NT2/D1 (cell line): Measurements from ENCODE around the gene NLGN1.

Experiments
- SUZ12 ChIP-seq: IDR thresholded peaks from 2 replicates; pipeline ENCODE4 v1.6.1; 2011; ENCODE audit not compliant: insufficient read length, insufficient read depth; ENCODE audit errors: extremely low read depth
- YY1 ChIP-seq: IDR thresholded peaks from 2 replicates; pipeline ENCODE4 v1.6.1; 2011; ENCODE audit not compliant: insufficient read length, insufficient read depth
- ZNF274 ChIP-seq: IDR thresholded peaks from 2 replicates; pipeline ENCODE4 v1.6.1; 2011; ENCODE audit warnings: mild to moderate bottlenecking, low read depth, low read length

DNA sequence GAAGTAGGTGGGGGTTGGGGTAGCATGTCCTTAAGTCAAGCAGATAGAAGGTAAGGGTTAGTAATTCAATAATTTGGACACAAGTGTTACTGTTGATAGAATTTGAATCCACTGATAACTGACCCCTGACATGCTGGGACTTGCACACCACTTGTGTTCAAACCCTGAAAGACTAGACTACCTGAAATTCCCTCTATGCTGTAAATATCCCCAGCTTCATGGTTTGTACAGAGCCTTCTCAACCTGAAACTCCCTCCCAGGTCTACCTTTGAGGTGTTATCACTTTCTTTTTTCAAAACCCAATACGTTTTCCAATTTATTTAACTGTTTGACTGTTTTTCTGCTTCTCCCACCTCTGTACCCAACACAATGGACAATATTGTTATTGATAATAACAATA is 459.6 kb downstream of the NLGN1 start:
- no peak for TF ChIP-seq SUZ12
- TF ChIP-seq YY1: no peak
- no peak for TF ChIP-seq ZNF274
